T-helper 22 cell (primary cell): ENCODE data around the gene ATP2B2.

Experiments
- DNase-seq: peaks from one replicate; pipeline ENCODE4 v3.0.0-alpha.2; 2020; ENCODE audit warnings: low read depth

Gene ATP2B2

DNA sequence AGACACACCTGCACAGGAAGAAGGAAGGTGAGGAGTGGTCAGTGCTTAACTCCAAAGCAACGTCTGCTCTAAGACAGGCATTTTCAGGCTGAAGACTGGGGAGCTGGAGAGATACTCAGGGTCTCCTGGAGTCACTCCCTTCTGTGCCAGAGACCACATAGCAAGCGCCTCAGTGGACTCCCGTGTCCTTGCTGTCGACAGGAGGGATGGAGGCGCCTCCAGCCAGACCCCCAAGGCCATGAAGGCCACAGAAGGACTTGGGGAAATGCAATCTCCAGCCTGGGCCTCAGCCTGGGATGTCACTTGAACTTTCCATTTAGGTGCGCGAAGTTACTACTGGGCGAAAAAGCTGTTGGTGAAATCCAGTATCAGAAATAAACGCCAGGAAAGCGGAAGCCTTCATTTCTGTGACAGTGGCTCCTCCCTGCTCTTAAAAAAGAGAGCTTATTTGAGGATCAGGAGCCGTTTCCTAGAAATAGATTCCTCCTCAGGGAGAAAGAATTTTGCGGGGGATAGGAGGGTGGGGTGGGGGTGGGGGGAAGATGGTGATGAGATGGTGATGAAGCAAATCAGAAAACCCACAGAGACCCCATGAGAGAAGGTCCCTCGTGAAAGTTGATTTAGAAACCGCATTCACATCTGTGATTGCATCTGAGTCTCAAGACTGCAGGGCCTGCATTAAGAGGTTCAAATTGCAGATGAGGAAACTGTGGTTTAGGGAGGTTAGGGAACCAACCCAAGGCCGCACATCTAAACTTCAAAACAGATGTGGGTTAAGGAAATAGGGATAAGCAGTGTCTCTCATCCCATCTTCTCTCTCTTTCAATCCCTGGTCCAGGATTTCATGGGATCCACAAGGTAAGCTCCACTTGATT is 78.8 kb downstream of the ATP2B2 start:
- no peak for DNase-seq

DNA sequence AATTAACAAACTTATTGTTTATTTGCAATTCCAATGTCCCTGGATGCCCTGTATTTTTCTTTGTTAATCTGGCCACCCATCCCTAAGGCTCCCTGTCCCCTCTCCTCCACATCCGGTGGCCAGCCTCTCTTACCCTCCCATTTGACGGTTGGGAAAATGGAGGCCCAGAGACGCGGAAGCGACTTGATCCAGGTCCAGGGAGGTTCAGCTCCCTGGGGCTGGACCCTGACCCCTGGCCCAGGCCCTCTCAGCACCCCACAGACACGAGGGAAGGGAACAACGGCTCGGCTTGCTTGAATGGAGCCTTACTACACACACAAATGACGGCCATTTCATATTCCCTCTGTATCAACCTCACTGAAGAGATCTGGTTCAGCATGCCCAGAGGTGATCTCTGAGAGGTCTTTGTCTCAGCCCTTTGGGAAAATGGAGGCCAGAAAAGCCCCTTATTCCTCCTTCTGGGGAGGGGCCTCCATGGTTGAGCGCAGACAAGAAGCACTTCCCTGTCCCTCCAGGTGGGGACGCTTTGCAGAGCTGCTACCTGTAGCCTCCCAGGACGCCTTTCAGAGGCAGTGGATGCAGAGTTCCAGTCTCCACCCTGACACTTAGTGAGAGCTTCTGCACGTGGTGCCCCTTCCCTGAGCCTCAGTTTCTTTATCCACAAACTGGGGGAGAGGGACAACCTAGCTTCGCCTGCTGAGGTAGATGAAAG is 82.1 kb downstream of the ATP2B2 start:
- no peak for DNase-seq

DNA sequence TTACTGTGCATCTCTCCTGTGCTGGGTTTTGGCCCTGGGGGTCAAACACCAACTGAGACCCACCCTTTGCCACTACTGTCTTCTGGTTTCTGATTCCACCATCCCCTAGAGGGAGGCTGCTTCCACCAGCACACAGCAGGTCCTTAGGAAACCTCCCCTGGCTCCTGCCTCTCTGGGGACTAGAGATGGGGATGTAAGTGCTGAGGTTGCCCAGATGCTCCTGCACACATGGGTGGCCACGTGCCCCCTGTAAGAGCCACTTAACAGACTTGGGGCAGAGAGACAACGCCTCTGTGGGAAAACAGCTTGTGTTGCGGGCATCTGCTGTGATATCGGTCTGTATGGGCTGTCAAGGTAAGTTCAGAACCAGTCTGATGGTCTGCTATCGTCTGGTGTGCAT is 83.4 kb downstream of the ATP2B2 start:
- no peak for DNase-seq

DNA sequence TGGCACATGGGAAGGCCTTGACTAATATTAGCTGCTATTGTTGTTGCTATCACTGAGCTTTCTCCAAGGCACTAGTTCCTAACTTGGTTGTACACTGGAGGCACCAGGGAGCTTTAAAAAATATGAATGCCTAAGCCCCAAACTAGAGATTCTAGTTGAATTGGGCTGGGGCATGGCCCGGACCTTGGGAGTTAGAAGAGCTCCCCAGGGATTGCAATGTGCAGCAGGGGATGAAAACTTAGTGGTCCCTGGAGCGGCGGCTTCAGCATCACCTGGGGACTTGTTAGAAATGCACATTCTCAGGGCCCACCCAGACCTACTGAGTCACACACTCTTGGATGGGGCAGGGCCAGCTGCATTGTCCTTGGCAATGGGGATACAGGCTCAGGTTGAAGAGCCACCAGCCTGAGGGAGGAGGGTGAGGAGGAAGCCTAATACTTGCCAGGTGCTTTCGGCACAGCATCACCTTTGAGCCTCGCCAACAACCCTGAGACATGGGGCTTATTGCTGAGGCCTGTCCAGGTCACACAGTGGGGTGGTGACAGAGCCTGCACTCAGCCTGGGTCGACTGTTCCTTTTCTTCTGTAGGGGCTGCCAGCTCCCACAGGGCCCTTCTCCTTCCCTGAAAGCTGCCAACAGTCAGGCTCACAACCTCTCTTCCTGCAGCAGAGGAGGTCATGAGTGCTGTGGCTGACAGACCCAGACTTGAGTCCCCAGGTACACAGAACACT is 84.5 kb downstream of the ATP2B2 start:
- no peak for DNase-seq

DNA sequence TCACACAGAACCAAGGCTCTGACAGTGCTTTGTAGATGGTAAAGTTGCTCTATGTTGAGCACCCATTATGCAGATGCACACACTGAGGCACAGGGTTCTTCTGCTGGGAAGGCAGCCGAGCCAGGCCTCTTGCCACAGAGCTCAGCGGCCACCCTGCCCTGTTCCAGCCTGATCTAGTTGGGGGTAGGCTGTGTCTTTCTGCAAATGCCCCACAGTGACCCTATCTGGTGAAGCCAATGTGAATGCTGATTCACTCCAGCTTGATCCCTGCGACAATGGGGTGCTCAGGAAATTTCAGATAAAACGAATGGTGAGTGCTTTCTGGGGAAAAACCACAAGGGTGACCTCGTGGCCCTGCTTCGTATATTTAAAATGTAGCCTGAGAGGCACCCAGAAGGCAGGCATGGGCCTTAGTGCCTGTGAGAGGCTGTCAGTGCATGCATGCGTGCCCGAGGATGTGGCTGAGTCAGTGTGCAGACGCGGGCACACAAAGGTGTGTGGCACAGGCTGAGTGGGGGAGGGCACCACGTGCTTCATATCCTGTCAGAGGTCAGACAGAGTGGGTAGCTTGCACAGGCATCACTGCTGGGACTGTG is 85.7 kb downstream of the ATP2B2 start:
- peak; percentile 16 for DNase-seq

DNA sequence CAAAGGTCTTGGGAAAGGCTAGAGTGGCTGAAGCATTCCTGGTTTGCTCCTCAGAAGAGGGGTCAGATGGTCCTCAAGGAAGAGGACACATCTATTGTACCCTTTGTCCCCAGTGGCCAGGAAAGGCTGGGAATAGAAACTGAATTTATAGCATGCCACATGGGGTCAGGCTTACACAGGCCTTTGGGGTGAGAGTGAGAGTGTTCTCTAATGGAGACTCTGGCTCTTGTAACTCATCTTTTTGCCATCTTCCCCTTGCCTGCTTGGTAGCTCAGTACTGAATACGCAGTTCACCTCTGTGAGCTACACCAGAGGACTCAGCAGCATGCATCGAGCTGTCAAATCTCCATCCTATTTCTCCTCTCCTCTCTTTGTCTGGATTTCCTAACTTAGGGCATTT is 87.5 kb downstream of the ATP2B2 start:
- DNase-seq = no peak

DNA sequence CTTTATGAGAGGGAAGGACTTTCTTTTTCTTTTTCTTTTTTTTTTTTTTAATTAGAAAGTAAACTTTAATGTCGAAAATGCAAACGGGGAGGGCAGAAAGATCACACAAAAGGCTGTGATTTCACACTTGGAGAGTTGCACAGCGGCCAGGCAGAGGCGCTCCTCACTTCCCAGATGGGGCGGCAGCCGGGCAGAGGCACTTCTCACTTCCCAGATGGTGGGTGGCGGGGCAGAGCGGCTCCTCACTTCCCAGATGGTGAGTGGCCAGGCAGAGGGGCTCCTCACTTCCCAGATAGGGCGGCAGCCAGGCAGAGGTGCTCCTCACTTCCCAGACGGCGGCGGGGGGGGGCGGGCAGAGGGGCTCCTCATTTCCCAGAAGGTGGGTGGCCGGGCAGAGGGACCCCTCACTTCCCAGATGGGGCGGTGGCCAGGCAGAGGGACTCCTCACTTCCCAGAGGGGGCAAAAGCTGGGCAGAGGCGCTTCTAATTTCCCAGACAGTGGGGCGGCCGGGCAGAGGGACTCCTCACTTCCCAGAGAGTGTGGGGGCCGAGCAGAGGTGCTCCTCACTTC is 88.6 kb downstream of the ATP2B2 start:
- no peak for DNase-seq

DNA sequence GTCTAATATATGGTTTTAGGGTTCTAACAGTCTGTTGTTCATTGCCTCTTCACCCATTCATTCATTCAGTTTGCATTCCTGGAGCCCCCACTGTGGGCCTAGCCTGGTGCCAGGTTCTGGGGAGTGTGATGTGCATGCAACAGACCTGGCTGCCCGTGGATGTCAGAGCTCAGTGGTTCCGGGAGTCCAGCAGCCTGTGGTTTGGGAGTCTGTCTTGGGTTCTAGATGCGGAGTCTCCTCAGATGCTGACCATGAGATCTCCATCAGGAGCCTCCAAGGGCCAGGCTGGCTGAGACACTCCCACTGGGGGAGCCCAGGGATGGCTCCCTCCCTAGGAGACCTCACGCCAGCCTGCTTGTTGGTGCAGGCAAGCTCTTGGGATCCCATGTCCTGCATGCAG is 92.3 kb downstream of the ATP2B2 start:
- DNase-seq = no peak

DNA sequence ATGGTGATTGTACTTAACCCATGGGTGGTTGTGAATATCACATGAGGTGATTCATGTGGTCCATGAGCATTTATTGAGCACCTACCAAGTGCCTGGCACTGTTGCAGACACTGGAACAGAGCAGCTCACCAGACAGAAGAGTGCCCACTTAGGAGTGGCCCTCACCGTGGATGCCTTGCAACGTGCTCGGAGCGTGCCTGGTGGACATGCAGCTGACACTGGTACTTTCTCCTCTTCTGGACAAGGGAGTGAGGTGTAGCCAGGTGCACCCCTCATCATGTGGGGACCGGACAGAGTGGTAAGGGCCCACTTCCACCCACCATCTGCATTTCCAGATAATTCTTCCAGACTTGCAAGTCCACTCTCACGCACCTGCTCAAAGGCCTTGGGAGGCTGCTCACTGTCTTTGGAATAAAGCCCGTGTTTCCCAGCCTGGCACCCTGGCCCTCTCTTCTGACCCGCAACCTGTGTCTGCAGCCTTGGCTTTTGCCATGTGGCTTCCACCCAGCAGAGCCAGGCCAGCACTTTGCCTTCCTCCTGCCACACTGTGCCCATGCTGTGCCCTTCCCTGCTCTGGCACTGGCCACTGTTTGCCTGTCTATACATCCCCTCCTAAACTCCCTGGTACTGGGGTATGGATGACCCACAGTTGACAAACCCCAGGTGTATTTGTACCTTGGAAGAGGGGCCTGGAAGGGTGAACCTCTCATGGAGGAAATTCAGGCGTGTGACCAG is 93.6 kb downstream of the ATP2B2 start:
- DNase-seq = no peak

DNA sequence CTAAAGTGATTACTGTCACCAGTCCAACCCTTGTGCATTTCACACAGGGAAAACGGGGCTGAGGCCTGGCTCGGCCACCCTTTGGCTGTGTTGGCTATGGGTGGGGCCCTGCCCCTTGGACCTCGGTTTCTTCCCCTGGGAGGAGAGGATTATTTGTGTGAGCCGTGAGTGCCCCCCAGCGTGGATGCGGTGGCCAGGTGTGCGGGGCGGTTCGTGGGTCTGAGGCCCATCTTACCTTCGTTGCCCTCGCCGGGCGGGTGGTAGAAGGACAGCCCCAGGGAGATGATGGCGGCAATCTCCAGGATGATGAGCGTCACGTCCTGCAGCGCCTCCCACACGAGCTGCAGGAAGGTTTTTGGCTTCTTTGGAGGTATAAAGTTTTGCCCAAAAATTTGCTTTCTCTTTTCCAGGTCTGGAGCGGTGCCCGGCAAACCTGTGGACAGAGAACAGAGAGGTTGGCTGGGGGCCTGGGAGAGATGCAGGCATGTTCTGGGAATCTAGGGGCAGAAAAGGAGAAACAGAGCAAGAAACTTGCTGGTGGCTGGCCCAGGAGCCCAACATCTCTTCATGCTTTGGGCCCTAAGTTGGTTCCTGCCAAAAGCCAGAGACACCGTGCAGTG is 94.9 kb downstream of the ATP2B2 start:
- no peak for DNase-seq

DNA sequence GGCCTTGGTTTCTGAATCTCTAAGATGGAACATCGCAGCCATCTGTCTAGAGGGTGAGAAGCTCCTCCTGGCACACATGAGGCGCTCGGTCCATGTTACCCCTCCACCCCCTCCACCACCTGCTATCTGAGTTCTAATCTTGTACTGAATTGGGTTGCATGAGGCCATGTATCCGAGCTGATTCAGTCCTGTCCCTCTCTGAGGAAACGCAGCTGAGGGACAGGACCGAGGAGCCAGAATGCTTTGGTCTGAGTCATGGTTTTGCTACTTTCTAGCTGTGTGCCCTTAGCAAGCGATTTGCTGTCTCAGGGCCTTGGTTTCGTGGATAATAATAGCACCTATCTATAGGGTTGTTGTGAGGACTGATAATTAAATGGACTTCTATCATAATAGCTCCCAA is 96.7 kb downstream of the ATP2B2 start:
- DNase-seq = no peak

DNA sequence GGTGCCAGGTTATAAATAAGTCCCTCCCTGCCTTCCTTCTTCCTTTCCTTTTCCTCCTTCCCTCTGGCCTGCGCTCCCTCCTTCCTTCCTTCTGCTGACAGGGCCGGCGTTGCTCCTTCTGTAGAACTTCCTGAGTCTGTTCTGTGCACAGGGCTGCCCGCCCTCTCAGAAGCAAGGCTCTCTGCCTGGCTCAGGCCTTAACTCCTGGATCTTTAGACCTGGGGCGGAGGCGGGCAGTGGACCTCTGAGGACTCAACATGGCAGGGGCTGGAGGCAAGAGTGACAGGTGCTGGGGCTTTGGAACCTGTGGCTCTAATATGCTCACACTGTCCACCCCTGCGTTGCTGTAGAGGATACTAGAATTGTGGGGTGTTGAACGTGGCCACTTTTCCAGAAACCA is 98.0 kb downstream of the ATP2B2 start:
- DNase-seq = no peak

DNA sequence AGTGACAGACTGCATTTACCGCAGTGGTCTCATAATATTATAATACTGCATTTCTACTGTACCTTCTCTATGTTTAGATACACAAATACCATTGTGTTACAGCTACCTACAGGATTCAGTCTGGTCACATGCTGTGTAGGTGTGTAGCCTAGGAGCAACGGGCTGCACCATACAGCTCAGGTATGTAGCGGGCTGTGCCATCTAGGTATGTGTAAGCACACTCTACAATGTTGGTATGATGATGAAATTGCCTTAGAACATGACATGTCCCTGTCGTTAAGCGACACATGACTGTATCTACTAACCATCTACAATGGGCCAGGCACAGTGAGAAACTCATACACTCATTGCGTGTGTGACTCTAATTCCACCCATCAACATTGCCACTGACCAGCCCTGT is 99.0 kb downstream of the ATP2B2 start:
- no peak for DNase-seq

DNA sequence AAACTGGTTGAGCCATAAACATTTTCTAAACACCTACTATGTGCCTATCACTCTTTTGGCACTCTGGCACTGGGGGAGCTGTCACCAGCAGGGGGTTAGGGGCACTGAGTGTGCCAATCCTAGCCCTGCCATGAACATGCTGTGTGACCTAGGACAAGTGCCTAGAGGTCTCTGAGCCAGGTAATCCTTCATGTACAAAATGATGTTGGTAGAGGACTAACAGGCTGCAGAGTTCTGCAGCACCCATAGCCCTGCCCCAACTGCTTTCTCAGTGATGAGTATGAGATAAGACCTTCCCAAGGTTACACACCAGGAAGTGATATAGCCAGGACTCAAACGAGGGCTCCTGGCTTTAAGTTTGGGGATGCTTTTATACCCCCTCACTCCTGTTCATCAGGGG is 99.6 kb downstream of the ATP2B2 start:
- DNase-seq = no peak

DNA sequence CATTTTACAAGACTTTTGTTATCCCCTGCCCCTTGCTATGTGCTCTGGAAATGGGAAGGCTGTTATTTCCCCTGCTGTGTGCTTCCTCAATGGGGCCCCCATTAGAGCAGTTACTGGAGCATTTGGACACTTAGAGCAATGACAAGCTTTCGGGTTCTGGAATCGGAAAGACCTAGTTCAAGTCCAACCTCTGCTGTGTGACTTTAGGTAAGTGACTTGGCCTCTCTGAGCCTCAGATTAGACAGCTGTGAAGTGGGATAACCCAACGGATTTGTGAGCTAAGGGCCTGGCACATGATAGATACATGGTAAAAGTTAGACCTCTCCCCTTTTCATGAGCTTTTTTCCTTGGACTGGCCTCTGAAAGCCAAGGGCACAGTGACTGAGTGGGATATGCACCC is 100.5 kb downstream of the ATP2B2 start:
- no peak for DNase-seq

DNA sequence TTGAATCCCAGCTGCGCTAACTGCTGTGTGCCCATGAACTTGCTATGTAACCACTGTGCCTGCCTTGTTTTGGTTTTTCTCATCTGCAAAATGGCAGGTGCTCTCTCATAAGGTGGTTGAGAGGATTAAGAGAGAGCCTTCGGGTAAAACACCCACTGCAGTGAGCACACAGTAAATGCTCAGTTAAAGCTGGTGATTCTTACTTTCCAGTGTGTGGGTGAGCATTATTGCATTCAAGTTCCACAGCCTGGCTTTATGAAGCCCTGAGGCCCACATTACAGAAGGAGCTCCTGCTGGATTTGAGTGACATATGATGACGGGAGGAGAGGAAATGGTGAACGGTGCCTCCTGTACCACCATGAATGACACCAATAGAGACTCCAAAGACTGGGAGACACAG is 101.0 kb downstream of the ATP2B2 start:
- DNase-seq = no peak

DNA sequence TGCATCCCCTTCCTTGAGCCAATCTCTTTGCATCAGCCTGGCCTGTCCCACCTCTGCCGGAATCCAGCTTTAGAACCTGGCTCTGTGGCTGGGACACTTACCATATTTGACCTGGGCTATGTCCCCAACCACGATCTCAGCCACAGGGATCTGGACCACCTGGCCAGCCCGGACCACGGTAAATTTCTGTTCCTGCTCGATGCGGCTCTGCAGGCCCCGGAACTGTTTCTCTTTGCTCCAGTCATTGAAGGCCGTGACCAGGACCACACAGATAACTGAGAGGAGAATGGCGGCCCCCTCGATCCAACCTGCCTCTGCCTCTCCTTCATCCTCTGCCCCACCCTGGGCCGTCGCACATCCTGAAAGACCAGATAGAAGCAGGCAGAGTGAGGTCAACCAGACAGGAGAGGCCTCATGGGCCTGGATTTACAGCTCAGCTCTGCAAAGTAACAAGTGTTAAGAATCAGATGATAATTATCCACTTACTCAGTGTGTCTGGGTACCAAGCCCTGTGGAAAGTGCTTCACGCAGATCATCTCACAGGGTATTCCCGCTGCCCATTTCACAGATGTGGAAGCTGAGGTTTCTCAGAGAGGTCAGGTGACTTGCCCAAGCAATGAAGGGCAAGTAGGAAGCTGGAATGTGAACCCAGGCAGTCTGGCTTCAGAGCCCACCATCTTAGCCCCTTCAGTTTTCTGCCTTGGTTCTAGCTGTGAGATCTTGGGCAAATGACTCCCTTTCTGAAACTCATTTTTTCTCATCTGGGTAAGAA is 103.2 kb downstream of the ATP2B2 start:
- DNase-seq = no peak

DNA sequence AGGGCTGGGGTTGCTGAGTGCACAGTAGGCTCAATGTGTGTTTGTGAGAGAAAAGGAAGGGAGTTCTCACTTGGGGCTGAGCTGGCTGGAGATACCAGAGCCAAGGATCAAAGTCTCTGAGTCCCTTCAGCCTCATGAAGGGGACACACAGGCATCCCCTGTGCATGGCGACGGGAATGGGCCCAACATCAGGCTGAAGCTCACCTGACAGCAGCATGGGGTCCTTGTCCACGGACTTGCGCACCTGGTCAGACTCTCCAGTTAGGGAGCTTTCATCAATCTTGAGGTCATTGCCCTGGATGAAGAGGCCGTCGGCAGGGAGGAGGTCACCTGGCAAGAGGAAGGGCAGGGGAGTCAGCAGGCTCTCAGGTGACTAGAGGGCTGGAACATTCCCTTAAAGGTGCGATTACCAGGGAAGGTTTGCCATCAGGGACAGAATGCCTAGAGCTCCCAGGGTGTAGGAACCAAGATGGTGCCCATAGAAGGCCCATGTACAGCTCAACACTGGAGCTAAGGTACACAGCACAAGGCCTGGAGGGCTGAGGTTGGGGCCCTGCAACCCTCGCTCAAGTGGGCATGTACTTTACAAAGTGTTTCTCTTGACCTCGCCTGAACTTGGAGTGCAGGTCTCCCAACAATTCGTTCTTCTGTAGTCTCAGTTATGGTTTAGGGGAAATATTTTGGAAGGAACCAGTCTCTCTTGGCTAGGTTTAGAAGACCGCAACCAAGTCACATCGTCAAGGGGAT is 104.5 kb downstream of the ATP2B2 start:
- DNase-seq = no peak

DNA sequence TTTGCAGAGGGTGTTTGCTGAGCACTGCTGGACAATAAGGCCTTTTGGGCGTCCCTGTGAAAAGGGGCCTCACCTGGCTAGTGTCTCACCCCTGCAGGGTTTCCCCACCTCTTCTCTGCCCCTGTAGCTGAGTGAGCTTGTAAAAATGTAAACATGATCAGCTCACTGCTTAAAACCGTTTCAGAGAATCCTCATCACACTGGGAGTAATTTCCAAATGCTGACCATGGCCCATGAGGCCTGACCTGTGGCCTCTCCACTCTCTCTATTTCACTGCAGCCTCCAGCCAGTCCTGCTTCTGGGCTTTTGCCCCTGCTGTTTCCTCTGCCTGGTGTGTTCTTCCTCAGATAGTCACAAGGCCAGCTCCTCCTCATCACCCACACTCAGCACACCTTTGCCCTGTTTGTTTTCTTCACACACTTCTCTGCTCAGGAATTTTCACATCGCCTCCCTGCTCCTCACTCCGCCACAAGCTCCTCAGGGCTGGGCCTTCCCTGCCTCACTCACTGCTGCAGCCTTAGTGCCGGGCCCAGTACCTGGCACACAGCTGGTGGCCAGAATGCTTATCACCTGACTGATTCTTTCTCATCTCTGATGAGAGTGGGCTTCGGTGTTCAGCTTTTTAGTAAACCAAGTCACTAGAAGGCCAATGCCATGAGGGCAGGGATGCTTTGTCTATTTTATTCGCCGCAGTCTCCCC is 105.2 kb downstream of the ATP2B2 start:
- DNase-seq = no peak
